ENCODE measurements around the gene GBX2. TPM values are rescaled to one million over a fixed set of nuclear protein-coding genes. Genes with fewer than 3 reads are reported as not detected.

The GBX2 gene
- total RNA-seq, 3 donors from 2014 or later, result not detected

DNA sequence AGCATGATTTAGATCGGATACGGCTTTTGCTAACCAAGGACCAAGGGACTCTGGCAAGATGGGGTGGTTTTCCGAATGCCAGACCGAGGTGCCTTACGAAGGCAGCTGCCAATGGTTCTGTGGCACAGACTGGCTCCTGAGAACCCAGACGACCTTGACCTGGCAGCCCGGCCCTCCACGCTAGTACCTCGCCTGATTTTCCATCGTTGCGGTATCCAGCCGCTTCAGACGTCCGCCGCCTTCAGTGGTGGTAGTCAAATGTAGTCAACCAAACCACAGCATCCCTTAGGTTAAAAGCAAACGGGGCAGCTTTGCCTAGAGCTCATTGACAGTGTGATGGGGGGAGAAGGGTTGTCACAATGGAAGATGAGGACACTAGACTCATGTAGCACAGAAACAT is 42.6 kb downstream of the GBX2 start:
- Histone ChIP-seq H3K27ac (no peak overlapping the region), H3K27me3 (no peaks in the 10 kb centered on the region), H3K4me1 (no peaks in the 10 kb centered on the region), H3K4me3 (no peak overlapping the region), H3K9me3 (no peaks in the 10 kb centered on the region), H3K36me3 (no peaks in the 10 kb centered on the region)
- DNase-seq (ENCODE audit: low spot score in 2 of 2), result no peak
- no peak for TF ChIP-seq POLR2A (IDR thresholded peaks at IDR 0.05)
- TF ChIP-seq POLR2AphosphoS5 (IDR thresholded peaks at IDR 0.05), result no peak
- TF ChIP-seq, protein P1, sequence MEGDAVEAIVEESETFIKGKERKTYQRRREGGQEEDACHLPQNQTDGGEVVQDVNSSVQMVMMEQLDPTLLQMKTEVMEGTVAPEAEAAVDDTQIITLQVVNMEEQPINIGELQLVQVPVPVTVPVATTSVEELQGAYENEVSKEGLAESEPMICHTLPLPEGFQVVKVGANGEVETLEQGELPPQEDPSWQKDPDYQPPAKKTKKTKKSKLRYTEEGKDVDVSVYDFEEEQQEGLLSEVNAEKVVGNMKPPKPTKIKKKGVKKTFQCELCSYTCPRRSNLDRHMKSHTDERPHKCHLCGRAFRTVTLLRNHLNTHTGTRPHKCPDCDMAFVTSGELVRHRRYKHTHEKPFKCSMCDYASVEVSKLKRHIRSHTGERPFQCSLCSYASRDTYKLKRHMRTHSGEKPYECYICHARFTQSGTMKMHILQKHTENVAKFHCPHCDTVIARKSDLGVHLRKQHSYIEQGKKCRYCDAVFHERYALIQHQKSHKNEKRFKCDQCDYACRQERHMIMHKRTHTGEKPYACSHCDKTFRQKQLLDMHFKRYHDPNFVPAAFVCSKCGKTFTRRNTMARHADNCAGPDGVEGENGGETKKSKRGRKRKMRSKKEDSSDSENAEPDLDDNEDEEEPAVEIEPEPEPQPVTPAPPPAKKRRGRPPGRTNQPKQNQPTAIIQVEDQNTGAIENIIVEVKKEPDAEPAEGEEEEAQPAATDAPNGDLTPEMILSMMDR (IDR thresholded peaks at IDR 0.05), result no peak
- intact Hi-C loops (cut with DNase I; ENCODE audit: low total_unique reads), result no loop called here

DNA sequence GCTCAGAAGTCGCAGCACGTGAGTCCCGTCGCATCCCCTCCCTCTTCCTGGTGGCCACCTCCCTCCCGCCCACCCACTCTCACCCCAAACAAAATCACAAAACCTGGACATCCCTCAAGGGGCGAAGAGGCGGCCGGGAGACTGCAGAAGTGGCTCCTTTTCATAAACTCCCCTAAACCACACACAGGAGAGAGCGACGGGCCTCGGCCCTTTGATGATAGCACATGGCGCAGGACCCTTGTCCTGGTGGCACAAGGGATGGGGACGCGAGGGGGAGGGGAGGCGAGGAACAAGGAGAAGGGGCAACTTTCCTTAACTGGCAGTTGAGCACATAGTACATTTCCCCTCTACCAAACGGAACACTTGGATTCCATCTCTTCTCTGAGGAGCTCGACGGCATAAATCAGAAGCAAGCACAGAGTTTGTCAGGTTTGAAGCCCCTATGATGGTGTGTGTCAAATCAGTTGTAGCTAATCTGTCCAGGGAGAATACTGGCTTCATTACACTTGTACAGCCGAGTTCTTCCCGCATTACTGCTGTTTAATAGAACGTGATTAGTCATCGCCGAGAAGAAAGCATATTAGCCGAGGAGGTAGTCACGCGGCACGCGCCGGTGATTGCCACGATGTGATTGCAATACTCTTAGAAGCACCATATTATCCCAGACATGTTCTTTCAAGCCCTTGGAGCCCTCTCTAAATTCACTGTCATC is 43.8 kb downstream of the GBX2 start:
- no peak for TF ChIP-seq POLR2A (IDR thresholded peaks at IDR 0.05)
- no peak for TF ChIP-seq POLR2AphosphoS5 (IDR thresholded peaks at IDR 0.05)
- TF ChIP-seq, protein P1 (IDR thresholded peaks at IDR 0.05), result no peak
- H3K4me3 ChIP-seq, result no peak overlapping the region
- no peaks in the 10 kb centered on the region for H3K36me3 ChIP-seq
- no peaks in the 10 kb centered on the region for H3K4me1 ChIP-seq
- intact Hi-C loops (cut with DNase I; ENCODE audit: low total_unique reads), result no loop called here
- H3K27ac ChIP-seq, result no peak overlapping the region
- no peaks in the 10 kb centered on the region for H3K9me3 ChIP-seq
- no peaks in the 10 kb centered on the region for H3K27me3 ChIP-seq
- DNase-seq (ENCODE audit: low spot score in 2 of 2), result no peak

DNA sequence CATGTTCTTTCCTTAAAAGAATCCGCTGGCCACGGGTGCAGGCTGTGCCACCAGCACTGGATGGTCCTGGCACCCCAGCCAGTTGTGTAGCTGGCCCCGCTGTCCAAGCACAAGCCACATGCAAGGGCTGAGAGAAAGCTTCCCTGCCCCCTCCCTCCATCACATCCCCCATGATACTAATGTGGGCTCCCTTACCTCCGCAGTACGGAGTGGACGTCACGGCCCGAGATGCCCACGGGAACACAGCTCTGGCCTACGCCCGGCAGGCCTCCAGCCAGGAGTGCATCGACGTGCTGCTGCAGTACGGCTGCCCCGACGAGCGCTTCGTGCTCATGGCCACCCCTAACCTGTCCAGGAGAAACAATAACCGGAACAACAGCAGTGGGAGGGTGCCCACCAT is 44.5 kb downstream of the GBX2 start:
- no peak for TF ChIP-seq POLR2AphosphoS5 (IDR thresholded peaks at IDR 0.05)
- TF ChIP-seq, protein P1 (IDR thresholded peaks at IDR 0.05), result no peak
- no peak for TF ChIP-seq POLR2A (IDR thresholded peaks at IDR 0.05)
- no peak for DNase-seq (ENCODE audit: low spot score in 2 of 2)
- no peaks in the 10 kb centered on the region for H3K4me1 ChIP-seq
- intact Hi-C loops (cut with DNase I; ENCODE audit: low total_unique reads), result no loop called here
- H3K9me3 ChIP-seq, result no peaks in the 10 kb centered on the region
- no peak overlapping the region for H3K27ac ChIP-seq
- no peak overlapping the region for H3K4me3 ChIP-seq
- H3K36me3 ChIP-seq, result no peaks in the 10 kb centered on the region
- no peaks in the 10 kb centered on the region for H3K27me3 ChIP-seq

DNA sequence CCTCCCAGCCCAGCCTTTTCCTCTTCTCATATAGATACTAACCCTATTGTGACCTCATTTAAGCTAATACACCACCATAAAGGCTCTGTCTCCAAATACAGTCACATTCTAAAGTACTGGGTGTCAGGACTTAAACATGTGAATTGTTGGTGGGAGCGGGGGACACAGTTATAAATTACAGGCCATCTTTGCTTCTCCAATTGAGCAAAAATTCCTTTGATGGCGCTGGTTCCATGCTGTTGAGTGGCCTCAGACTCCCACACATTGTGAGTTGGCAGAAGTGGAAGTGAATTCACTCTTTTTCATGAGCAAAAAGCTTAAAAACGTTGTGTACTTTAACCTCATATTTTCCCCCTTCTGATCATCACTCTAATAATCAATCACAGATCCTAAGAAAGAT is 46.0 kb downstream of the GBX2 start:
- Histone ChIP-seq H3K27me3 (no peaks in the 10 kb centered on the region), H3K4me1 (peaks cover 0 to 3% of the 10 kb centered on the region in 2 donors), H3K36me3 (no peaks in the 10 kb centered on the region), H3K9me3 (no peaks in the 10 kb centered on the region), H3K27ac (no peak overlapping the region), H3K4me3 (no peak overlapping the region)
- no peak for DNase-seq (ENCODE audit: low spot score in 2 of 2)
- TF ChIP-seq POLR2AphosphoS5 (IDR thresholded peaks at IDR 0.05) (no peak), POLR2A (IDR thresholded peaks at IDR 0.05) (no peak)
- TF ChIP-seq, protein P1 (IDR thresholded peaks at IDR 0.05), result no peak
- intact Hi-C loops (cut with DNase I; ENCODE audit: low total_unique reads), result no loop called here

DNA sequence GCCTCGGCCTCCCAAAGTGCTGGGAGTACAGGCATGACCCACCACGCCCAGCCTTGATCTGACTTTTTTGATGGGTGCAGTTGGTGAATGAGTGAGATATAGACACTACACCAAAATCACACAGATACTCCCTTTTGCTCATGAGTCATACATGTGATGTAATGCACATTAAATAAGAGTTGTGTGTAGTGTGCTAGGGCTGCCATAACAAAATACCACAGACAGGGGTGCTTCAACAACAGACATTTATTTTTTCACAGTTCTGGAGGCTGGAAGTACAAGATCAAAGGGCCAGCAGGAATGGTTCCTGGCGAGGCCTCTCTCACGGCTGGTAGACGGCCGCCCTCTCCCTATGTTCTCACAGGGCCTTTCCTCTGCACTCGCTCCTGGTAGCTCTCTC is 46.6 kb downstream of the GBX2 start:
- TF ChIP-seq POLR2A (IDR thresholded peaks at IDR 0.05) (no peak), POLR2AphosphoS5 (IDR thresholded peaks at IDR 0.05) (no peak)
- TF ChIP-seq, protein P1 (IDR thresholded peaks at IDR 0.05), result no peak
- Histone ChIP-seq H3K27me3 (no peaks in the 10 kb centered on the region), H3K9me3 (no peaks in the 10 kb centered on the region), H3K4me3 (no peak overlapping the region), H3K27ac (no peak overlapping the region), H3K4me1 (peaks cover 0 to 3% of the 10 kb centered on the region in 2 donors), H3K36me3 (no peaks in the 10 kb centered on the region)
- intact Hi-C loops (cut with DNase I; ENCODE audit: low total_unique reads), result no loop called here
- DNase-seq (ENCODE audit: low spot score in 2 of 2), result no peak
